K562 (cell line): ENCODE results near the gene XRRA1. TPM values are rescaled to one million over a fixed set of nuclear protein-coding genes. Genes with fewer than 3 reads are reported as not detected.

Source experiments
- polyA plus RNA-seq, 8 experiments: library from polyadenylated mRNA; depleted of rRNA in 4 of 8; stranded (reverse) in 5 of 8; unstranded in 3 of 8; fragments of >200 nt; fragmentation: Nextera tagmentation in 2 of 8; fragmentation: Illumina TruSeq in 1 of 8; extraction: Ambion mirVana in 2 of 8; extraction: Trizol in 1 of 8; gene quantifications; 2 replicates each; pipeline versions ENCODE4 v1.2.1 to v1.2.3, GENCODE V29; 2011 to 2014; ENCODE audit warnings: inconsistent platforms in 1 of 8, missing spikeins in 1 of 8
- total RNA-seq, 7 experiments: library from RNA; depleted of rRNA in 6 of 7; stranded (reverse); fragments of >200 nt in 6 of 7; fragmentation: Illumina TruSeq in 2 of 7; extraction: Trizol in 2 of 7; gene quantifications; 2 replicates each; pipeline versions ENCODE4 v1.2.1 to v1.2.3, GENCODE V29; 2011 to 2021; ENCODE audit warnings: low replicate concordance in 1 of 7
- TF ChIP-seq, protein P1 (sequence below): fragments of 450-650 bp; IDR thresholded peaks from 2 replicates; pipeline ENCODE4 v1.6.1; 2016; ENCODE audit warnings: mild to moderate bottlenecking, moderate library complexity

The XRRA1 gene
- total and polyA plus RNA-seq, 9 of the 15 experiments (the other 6 are each of a cell fraction or from before 2014, with no cell fraction given), result 5.0 to 22.5 (median 16.0) TPM

DNA sequence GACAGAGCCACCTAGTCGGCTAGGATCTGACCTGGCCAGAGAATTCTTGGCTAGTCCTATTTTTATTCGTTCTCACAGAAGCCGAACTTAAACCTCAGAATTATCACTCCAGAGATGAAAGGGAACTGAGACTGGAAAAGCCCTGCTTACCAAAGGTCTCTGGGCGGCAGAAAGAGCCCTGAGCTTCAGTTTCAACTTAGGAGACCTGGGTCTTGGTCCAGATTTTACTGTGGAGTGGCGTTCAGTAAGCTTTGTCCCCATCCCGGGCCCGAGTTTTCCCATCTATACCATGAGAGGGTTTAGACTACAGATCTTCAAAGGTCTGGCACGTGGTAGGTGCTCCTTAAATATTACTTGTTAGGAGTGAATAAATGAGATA lies 40.4 kb upstream of the XRRA1 start (continued):
- TF ChIP-seq, protein P1, sequence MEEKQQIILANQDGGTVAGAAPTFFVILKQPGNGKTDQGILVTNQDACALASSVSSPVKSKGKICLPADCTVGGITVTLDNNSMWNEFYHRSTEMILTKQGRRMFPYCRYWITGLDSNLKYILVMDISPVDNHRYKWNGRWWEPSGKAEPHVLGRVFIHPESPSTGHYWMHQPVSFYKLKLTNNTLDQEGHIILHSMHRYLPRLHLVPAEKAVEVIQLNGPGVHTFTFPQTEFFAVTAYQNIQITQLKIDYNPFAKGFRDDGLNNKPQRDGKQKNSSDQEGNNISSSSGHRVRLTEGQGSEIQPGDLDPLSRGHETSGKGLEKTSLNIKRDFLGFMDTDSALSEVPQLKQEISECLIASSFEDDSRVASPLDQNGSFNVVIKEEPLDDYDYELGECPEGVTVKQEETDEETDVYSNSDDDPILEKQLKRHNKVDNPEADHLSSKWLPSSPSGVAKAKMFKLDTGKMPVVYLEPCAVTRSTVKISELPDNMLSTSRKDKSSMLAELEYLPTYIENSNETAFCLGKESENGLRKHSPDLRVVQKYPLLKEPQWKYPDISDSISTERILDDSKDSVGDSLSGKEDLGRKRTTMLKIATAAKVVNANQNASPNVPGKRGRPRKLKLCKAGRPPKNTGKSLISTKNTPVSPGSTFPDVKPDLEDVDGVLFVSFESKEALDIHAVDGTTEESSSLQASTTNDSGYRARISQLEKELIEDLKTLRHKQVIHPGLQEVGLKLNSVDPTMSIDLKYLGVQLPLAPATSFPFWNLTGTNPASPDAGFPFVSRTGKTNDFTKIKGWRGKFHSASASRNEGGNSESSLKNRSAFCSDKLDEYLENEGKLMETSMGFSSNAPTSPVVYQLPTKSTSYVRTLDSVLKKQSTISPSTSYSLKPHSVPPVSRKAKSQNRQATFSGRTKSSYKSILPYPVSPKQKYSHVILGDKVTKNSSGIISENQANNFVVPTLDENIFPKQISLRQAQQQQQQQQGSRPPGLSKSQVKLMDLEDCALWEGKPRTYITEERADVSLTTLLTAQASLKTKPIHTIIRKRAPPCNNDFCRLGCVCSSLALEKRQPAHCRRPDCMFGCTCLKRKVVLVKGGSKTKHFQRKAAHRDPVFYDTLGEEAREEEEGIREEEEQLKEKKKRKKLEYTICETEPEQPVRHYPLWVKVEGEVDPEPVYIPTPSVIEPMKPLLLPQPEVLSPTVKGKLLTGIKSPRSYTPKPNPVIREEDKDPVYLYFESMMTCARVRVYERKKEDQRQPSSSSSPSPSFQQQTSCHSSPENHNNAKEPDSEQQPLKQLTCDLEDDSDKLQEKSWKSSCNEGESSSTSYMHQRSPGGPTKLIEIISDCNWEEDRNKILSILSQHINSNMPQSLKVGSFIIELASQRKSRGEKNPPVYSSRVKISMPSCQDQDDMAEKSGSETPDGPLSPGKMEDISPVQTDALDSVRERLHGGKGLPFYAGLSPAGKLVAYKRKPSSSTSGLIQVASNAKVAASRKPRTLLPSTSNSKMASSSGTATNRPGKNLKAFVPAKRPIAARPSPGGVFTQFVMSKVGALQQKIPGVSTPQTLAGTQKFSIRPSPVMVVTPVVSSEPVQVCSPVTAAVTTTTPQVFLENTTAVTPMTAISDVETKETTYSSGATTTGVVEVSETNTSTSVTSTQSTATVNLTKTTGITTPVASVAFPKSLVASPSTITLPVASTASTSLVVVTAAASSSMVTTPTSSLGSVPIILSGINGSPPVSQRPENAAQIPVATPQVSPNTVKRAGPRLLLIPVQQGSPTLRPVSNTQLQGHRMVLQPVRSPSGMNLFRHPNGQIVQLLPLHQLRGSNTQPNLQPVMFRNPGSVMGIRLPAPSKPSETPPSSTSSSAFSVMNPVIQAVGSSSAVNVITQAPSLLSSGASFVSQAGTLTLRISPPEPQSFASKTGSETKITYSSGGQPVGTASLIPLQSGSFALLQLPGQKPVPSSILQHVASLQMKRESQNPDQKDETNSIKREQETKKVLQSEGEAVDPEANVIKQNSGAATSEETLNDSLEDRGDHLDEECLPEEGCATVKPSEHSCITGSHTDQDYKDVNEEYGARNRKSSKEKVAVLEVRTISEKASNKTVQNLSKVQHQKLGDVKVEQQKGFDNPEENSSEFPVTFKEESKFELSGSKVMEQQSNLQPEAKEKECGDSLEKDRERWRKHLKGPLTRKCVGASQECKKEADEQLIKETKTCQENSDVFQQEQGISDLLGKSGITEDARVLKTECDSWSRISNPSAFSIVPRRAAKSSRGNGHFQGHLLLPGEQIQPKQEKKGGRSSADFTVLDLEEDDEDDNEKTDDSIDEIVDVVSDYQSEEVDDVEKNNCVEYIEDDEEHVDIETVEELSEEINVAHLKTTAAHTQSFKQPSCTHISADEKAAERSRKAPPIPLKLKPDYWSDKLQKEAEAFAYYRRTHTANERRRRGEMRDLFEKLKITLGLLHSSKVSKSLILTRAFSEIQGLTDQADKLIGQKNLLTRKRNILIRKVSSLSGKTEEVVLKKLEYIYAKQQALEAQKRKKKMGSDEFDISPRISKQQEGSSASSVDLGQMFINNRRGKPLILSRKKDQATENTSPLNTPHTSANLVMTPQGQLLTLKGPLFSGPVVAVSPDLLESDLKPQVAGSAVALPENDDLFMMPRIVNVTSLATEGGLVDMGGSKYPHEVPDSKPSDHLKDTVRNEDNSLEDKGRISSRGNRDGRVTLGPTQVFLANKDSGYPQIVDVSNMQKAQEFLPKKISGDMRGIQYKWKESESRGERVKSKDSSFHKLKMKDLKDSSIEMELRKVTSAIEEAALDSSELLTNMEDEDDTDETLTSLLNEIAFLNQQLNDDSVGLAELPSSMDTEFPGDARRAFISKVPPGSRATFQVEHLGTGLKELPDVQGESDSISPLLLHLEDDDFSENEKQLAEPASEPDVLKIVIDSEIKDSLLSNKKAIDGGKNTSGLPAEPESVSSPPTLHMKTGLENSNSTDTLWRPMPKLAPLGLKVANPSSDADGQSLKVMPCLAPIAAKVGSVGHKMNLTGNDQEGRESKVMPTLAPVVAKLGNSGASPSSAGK, result peak; percentile 36; the same call in 1 of the 2 replicates
- TF ChIP-seq, all 486 proteins: peak for 7
